Transverse colon (tissue), 4 donors: Measurements from ENCODE around the gene FKBP4. TPM values are rescaled to one million over a fixed set of nuclear protein-coding genes. Genes with fewer than 3 reads are reported as not detected.

Source experiments
- DNase-seq: peaks from one replicate; pipeline ENCODE4 v3.0.0-alpha.2; 2019
- H3K27ac ChIP-seq, 4 donors: fragments of 200-600 bp; sonication (generic); 2 replicates each; pipeline ENCODE4 v1.5.1; 2016 to 2018; ENCODE audit warnings: inconsistent platforms in 4 of 4
- H3K27me3 ChIP-seq: fragments of 200-600 bp; sonication (generic); 2 replicates; pipeline ENCODE4 v1.5.1; 2017; ENCODE audit warnings: inconsistent platforms
- H3K36me3 ChIP-seq, 4 donors: fragments of 200-600 bp; sonication (generic); 2 replicates each; pipeline ENCODE4 v1.5.1; 2017 to 2019; ENCODE audit warnings: inconsistent platforms in 4 of 4
- H3K4me1 ChIP-seq, 4 donors: fragments of 200-600 bp; sonication (generic); 2 replicates each; pipeline ENCODE4 v1.5.1; 2017 to 2020; ENCODE audit warnings: inconsistent platforms in 4 of 4
- H3K4me3 ChIP-seq, 4 donors: fragments of 200-600 bp; sonication (generic); 1 replicate in 1 of 4; 2 replicates in 3 of 4; pipeline versions ENCODE4 v1.5.1 to v1.6.1; 2017 to 2019; ENCODE audit warnings: inconsistent platforms in 4 of 4
- H3K9me3 ChIP-seq, 2 donors: fragments of 200-600 bp; sonication (generic); 2 replicates each; pipeline ENCODE4 v1.5.1; 2017 to 2019; ENCODE audit warnings: inconsistent platforms in 2 of 2
- EP300 ChIP-seq: sonication (generic); formaldehyde crosslinking; IDR thresholded peaks from one replicate; pipeline ENCODE4 v1.6.1; 2017; ENCODE audit warnings: antibody characterized with exemption, low read depth
- POLR2A ChIP-seq: fragments of 450-650 bp; IDR thresholded peaks from one replicate; pipeline ENCODE4 v1.6.1; 2016; ENCODE audit warnings: antibody characterized with exemption, mild to moderate bottlenecking, moderate library complexity
- POLR2AphosphoS5 ChIP-seq, 3 donors: sonication (generic); formaldehyde crosslinking; IDR thresholded peaks; one replicate each; pipeline ENCODE4 v1.6.1; 2016; ENCODE audit warnings: antibody characterized with exemption in 3 of 3
- WGBS, 2 donors: methylation state at CpG; one replicate each; pipeline ENCODE4 v1.1.5; 2018; ENCODE audit warnings: low coverage in 1 of 2; 5-methylcytosine and 5-hydroxymethylcytosine counted together
- in situ Hi-C, 4 donors: fragments of 200-750 bp; cut with MboI; loops; one replicate each; pipeline versions ENCODE4 v1.15.0 to v1.15.1; 2017; ENCODE audit warnings: low sequenced_read_pairs in 3 of 4, low pct_ligation_motif_present in 1 of 4, low pct_unique_long_range_greater_than_20kb in 1 of 4
- intact Hi-C: fragments of 100-400 bp; cut with DNase I; formaldehyde crosslinking; loops from one replicate; pipeline ENCODE4 v1.15.1; 2023; ENCODE audit warnings: low total_unique reads
- total RNA-seq, 4 donors: library from RNA; depleted of rRNA; stranded (reverse); fragments of >200 nt; gene quantifications; one replicate each; pipeline ENCODE4 v1.1.0, GENCODE V29; 2016
- TF ChIP-seq, protein P1 (sequence below), 5 experiments: fragments of 200-600 bp in 3 of 5; fragments of 450-650 bp in 2 of 5; sonication (generic) in 3 of 5; IDR thresholded peaks; 1 replicate in 2 of 5; 2 replicates in 3 of 5; pipeline ENCODE4 v1.5.1; 2016 to 2017; ENCODE audit warnings: antibody characterized with exemption in 5 of 5, inconsistent platforms in 3 of 5, mild to moderate bottlenecking in 2 of 5, moderate library complexity in 1 of 5

FKBP4 gene
- total RNA-seq, 4 donors from 2014 or later: 35.4 to 82.4 (median 49.2) TPM

DNA sequence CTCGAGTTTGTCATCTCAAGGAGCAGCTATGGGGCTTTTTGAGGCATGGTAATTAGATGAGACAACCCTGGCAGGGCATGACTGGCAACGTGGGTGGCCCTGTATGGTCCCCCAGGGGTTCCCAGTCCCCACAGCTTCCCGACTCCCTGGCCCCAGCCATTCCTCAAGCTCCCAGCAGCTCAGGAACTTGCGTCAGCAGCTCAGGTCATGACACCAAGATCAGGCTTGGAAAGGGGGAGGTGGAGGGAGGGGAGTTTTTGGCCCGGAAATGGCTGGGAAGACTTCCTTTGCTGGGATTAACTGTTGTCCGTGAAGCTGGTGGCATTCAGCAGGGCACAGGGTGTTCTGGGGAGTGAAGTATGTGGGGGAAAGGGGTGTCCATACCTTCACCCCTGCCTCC is 50.5 kb downstream of the FKBP4 start:
- in situ Hi-C loops: no loop called here

DNA sequence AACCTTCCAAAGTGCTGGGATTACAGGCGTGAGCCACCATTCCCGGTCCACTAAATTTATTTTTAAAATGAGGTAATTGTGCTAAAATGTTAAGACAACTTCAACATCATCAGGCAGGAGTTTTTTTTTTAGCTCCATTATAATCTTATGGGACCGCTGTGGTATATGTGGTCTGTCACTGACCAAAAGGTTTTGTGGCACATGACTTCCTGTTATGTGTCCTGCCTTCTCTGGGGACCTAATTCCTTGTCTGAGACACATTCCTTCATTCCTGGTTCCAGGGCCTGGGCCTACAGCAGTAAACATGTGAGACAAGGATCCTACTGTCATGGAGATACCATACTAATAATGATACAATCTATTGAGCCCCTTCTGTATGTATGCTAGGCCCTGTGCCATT is 57.2 kb downstream of the FKBP4 start:
- peaks cover 0 to 33% (median 14%) of the 10 kb centered on the region in 4 donors for H3K4me1 ChIP-seq
- DNase-seq: no peak
- no peaks in the 10 kb centered on the region for H3K9me3 ChIP-seq
- no peak overlapping the region for H3K27ac ChIP-seq
- WGBS, 2 donors: 89 to 93% methylated on average over 2 to 3 of the region's 3 CpGs
- in situ Hi-C loops: loop anchor here (25.0 kb wide), 1 partner anchor 185 kb away; no protein-coding TSS in a partner anchor
- no peaks in the 10 kb centered on the region for H3K27me3 ChIP-seq
- TF ChIP-seq POLR2A: no peak
- no peak for TF ChIP-seq EP300
- TF ChIP-seq POLR2AphosphoS5 (IDR thresholded peaks at IDR 0.05): no peak
- TF ChIP-seq, protein P1, sequence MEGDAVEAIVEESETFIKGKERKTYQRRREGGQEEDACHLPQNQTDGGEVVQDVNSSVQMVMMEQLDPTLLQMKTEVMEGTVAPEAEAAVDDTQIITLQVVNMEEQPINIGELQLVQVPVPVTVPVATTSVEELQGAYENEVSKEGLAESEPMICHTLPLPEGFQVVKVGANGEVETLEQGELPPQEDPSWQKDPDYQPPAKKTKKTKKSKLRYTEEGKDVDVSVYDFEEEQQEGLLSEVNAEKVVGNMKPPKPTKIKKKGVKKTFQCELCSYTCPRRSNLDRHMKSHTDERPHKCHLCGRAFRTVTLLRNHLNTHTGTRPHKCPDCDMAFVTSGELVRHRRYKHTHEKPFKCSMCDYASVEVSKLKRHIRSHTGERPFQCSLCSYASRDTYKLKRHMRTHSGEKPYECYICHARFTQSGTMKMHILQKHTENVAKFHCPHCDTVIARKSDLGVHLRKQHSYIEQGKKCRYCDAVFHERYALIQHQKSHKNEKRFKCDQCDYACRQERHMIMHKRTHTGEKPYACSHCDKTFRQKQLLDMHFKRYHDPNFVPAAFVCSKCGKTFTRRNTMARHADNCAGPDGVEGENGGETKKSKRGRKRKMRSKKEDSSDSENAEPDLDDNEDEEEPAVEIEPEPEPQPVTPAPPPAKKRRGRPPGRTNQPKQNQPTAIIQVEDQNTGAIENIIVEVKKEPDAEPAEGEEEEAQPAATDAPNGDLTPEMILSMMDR (IDR thresholded peaks at IDR 0.05): no peak
- intact Hi-C loops: loop anchor here (10.0 kb wide), 1 partner anchor 93 kb away; no protein-coding TSS in a partner anchor
- no peaks in the 10 kb centered on the region for H3K36me3 ChIP-seq
- H3K4me3 ChIP-seq: no peak overlapping the region

More for the DNA sequence above, 50.5 kb downstream of the FKBP4 start:
- peak overlapping the region in 1 of 4 donors; percentile 30 for H3K27ac ChIP-seq
- no peaks in the 10 kb centered on the region for H3K9me3 ChIP-seq
- H3K4me1 ChIP-seq: peaks cover 0 to 10% (median 0%) of the 10 kb centered on the region in 4 donors
- WGBS, 2 donors: 56% methylated on average over 6 of the region's 6 CpGs; no CpG with 5 or more reads in 1 of the 2 donors
- H3K27me3 ChIP-seq: no peaks in the 10 kb centered on the region
- intact Hi-C loops: no loop called here
- no peak overlapping the region for H3K4me3 ChIP-seq
- no peak for DNase-seq
- TF ChIP-seq, protein P1 (IDR thresholded peaks at IDR 0.05): no peak
- no peak for TF ChIP-seq POLR2AphosphoS5 (IDR thresholded peaks at IDR 0.05)
- no peak for TF ChIP-seq EP300
- no peak for TF ChIP-seq POLR2A
- H3K36me3 ChIP-seq: no peaks in the 10 kb centered on the region

DNA sequence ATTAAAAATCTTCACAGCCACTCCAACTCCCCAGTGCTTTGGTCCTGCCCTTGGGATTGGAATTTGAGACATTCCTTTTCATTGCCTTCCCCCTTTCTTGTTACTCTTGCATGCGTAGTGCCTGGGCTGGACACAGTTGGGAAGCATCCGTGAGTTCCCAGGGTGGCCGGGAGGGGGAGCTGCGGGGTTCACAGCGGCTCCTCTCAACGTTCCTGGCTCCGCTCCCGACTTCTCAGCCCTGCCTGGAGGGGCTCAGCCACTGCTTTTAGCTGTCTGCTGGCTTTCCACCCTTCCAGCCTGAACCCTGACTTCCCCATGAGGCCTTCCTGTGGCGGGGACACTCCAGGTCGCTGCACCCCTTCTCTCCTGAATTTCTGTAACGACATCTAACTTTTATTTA is 58.9 kb downstream of the FKBP4 start:
- WGBS, 2 donors: 34 to 58% methylated on average over 4 to 11 of the region's 11 CpGs
- Histone ChIP-seq H3K27ac (no peak overlapping the region), H3K36me3 (no peaks in the 10 kb centered on the region), H3K9me3 (no peaks in the 10 kb centered on the region), H3K27me3 (no peaks in the 10 kb centered on the region), H3K4me1 (peaks cover 0 to 33% (median 14%) of the 10 kb centered on the region in 4 donors), H3K4me3 (no peak overlapping the region)
- TF ChIP-seq, protein P1 (IDR thresholded peaks at IDR 0.05): peak; percentile 69 to 82 (median 78)
- no peak for TF ChIP-seq EP300
- DNase-seq: peak; percentile 76
- intact Hi-C loops: loop anchor here (10.0 kb wide), 1 partner anchor 91 kb away; no protein-coding TSS in a partner anchor
- in situ Hi-C loops: loop anchor here (25.0 kb wide), 1 partner anchor 184 kb away; no protein-coding TSS in a partner anchor

Other genes starting within 250 kb of the FKBP4 start
- 10 to 100 TPM; 29.5 to 90.6 (median 48.4) TPM for gene ITFG2, start 17.7 kb downstream of the FKBP4 start, total RNA-seq
- under 1 TPM in 3 of 4 donors, not detected in 1; 0.14 to 0.32 (median 0.20) TPM for gene NRIP2, start 40.1 kb downstream of the FKBP4 start, total RNA-seq
- gene TEX52, start 62.1 kb downstream of the FKBP4 start, total RNA-seq: not detected
- gene FOXM1, start 82.2 kb downstream of the FKBP4 start, total RNA-seq: 1 to 10 TPM in 3 of 4 donors, not detected in 1; 1.6 to 5.2 (median 2.2) TPM
- 10 to 100 TPM in 2 of 4 donors, 1 to 10 TPM in 2; 5.4 to 16.8 (median 8.6) TPM for gene RHNO1, start 82.3 kb downstream of the FKBP4 start, total RNA-seq
- 10 to 100 TPM in 3 of 4 donors, 1 to 10 TPM in 1; 7.4 to 21.3 (median 16.9) TPM for gene TULP3, start 95.9 kb downstream of the FKBP4 start, total RNA-seq
- gene TEAD4, start 164.4 kb downstream of the FKBP4 start, total RNA-seq: 10 to 100 TPM in 1 of 4 donors, 1 to 10 TPM in 3; 4.2 to 29.7 (median 6.3) TPM